Measurements from ENCODE around the gene TLE2.

- TF ChIP-seq POLR2A (IDR thresholded peaks at IDR 0.05; ENCODE audit: low read length) (no peak), CTCF (IDR thresholded peaks at IDR 0.05) (no peak), CBX2 (IDR thresholded peaks at IDR 0.05; ENCODE audit: borderline replicate concordance, low read depth) (no peak), ELK1 (IDR thresholded peaks at IDR 0.05; ENCODE audit: low read depth, low read length) (no peak), CHD2 (IDR thresholded peaks at IDR 0.05; ENCODE audit: low read length, partially characterized antibody) (no peak), BCL3 (IDR thresholded peaks at IDR 0.05) (no peak), CEBPB (IDR thresholded peaks at IDR 0.05) (no peak), EHMT2 (IDR thresholded peaks at IDR 0.05; ENCODE audit: low read depth) (no peak), KDM5A (IDR thresholded peaks at IDR 0.05) (no peak), HOXA7 (CRISPR knock-in tag; IDR thresholded peaks at IDR 0.05) (no peak), JUN (IDR thresholded peaks at IDR 0.05) (no peak)
Observed at GRCh38 chr19:3029065-3029923, at the start of gene TLE2.

Data from A549 (cell line).